Loucy (cell line): ENCODE data around the gene CGB2.

ENCODE experiments used
- EZH2phosphoT487 ChIP-seq: fragments of 200-600 bp; IDR thresholded peaks from 2 replicates; pipeline ENCODE4 v1.6.1; 2018; ENCODE audit warnings: antibody characterized with exemption, mild to moderate bottlenecking, moderate library complexity, borderline replicate concordance
- TF ChIP-seq, protein P1 (sequence below): fragments of 200-600 bp; sonication (generic); conservative IDR thresholded peaks from 2 replicates; pipeline ENCODE4 v1.5.1; 2014; ENCODE audit warnings: mild to moderate bottlenecking, antibody characterized with exemption, low read length

DNA sequence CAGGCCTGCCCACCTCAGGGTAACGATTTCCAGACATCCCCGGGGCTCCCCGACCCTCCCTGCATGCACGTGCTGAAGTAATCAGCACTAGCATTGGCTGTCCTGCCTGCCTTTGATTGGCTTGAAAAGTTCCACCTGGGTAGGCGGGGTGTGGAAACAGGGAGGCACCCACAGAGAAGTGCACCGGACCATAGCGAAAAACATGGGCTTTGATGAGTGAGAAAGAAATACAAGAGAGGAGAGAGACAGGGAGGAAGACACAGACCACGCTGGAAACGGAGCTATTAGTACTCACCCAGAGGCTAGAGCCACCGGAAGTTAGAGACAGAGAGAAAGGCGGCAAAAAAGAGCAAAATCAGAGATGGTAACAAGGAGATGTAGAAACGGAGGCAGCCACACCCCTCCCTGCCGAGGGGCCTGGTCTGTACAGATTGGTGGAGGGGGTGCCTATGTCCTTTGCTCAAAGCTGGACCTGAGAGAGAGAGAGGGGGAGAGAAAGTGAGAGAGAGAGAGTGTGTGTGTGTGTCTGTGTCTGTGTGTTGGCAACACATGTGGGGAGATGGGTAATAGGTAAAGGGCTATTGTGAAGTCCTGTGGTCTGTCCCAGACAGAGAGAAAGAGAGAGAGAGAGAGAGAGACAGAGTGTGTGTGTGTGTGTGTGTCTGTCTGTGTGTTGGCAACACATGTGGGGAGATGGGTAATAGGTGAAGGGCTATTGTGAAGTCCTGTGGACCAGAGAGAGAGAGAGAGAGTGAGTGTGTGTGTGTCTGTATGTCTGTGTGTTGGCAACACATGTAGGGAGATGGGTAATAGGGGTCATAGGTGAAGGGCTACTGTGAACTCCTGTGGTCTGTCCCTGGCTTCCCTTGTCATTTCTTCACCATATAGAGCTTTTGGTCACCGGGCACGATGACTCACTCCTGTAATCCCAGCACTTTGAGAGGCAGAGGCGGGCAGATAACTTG, 10.5 kb upstream of the CGB2 start:
- TF ChIP-seq, protein P1, sequence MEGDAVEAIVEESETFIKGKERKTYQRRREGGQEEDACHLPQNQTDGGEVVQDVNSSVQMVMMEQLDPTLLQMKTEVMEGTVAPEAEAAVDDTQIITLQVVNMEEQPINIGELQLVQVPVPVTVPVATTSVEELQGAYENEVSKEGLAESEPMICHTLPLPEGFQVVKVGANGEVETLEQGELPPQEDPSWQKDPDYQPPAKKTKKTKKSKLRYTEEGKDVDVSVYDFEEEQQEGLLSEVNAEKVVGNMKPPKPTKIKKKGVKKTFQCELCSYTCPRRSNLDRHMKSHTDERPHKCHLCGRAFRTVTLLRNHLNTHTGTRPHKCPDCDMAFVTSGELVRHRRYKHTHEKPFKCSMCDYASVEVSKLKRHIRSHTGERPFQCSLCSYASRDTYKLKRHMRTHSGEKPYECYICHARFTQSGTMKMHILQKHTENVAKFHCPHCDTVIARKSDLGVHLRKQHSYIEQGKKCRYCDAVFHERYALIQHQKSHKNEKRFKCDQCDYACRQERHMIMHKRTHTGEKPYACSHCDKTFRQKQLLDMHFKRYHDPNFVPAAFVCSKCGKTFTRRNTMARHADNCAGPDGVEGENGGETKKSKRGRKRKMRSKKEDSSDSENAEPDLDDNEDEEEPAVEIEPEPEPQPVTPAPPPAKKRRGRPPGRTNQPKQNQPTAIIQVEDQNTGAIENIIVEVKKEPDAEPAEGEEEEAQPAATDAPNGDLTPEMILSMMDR = no peak
- TF ChIP-seq EZH2phosphoT487 = no peak
